HG02885 (cell line): ENCODE results near the gene FRAS1.

ENCODE experiments used
- ATAC-seq: cut with Tn5 transposase; IDR thresholded peaks from one replicate; pipeline ENCODE4 v1.9.1; 2021; ENCODE audit warnings: mild to moderate bottlenecking; ENCODE audit not compliant: unreplicated experiment, poor library complexity

The FRAS1 gene

DNA sequence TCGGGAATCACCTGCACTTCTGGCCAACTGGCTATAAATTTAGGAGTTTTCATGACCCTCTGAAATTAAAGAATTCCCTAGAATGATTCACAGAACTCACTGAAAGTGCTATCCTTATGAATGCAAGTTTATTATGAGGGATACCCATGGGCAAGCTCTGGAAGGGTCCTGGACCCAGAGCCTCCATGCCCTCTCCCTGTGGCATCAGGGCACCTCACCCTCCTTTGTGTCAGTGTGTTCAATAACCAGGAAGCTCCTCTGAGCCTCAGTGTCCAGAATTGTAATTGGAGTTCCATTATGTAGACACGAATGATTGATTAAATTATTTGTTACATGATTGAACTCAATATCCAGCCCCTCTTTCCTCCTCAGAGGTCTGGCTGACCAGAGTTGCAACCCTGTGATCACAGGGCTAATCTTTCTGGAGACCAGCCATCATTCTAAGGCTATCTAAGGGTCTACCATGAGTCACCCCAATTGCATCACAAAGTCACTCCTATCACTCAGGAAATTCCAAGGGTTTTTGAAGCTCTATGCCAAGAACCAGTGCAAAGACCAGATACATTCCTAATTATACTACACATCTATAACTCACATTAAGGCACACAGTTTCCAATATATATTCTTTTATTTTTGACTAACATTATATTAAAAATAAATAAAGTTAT is 503.3 kb downstream of the FRAS1 start:
- no peak for ATAC-seq

- no peak for ATAC-seq
Observed at GRCh38 chr4:78561677-78562076, 504.6 kb downstream of the FRAS1 start.

DNA sequence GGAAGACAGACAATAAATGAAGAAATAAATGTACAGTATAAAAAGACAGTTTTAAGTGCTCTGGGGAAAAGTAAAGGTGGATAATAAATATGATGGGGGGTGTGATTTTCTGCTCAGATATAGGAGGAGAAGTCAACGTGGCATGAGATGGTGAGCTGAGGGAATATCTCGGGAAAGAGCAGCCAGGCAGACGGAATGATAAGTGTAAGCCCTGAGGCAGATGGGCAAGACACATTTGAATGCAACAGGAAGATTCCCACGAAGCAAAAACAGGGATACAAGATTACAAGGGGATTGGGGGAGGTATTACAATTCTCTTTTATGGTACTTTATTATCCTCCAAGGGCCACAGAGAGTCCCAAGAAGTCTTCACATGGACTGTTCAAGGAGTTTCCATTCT is 505.6 kb downstream of the FRAS1 start:
- no peak for ATAC-seq

GRCh38 chr4:78565971-78566372 is 508.8 kb downstream of the FRAS1 start:
- ATAC-seq, result no peak

DNA sequence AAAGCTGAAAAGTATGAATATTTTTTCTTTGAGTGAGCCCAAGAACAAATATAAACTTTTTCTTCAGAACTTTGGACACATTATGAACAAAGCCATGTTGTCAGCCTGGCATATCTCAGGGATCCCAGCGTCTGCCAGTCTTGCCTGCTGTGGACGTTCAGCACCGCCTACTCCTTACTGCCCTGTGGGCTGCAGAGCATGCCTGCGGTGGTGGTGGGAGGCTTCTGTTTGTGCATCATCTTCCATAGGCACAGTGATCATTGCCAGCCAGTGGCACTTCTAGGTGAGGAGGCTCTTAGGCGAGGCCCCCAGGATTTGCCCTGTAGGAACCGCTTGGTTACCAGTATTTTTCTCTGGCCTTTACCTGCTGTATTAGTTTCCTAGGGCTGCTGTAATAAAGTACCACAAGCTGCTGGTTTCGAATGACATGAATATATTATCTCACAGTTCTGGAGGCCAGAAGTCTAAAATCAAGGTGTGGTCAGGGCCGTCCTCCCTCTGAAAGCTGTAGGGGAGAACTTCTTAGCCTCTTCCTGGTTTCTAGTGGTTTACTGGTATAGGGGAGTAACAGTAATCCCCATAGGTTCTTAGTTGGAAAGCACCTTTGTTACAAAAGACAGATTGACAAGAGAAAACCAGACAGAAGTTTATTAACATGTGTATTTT is 509.8 kb downstream of the FRAS1 start:
- peak; percentile 82 for ATAC-seq

- ATAC-seq, result no peak
Observed at GRCh38 chr4:78567500-78568060, 510.5 kb downstream of the FRAS1 start.

GRCh38 chr4:78568640-78569305 is 511.6 kb downstream of the FRAS1 start:
- ATAC-seq, result no peak

DNA sequence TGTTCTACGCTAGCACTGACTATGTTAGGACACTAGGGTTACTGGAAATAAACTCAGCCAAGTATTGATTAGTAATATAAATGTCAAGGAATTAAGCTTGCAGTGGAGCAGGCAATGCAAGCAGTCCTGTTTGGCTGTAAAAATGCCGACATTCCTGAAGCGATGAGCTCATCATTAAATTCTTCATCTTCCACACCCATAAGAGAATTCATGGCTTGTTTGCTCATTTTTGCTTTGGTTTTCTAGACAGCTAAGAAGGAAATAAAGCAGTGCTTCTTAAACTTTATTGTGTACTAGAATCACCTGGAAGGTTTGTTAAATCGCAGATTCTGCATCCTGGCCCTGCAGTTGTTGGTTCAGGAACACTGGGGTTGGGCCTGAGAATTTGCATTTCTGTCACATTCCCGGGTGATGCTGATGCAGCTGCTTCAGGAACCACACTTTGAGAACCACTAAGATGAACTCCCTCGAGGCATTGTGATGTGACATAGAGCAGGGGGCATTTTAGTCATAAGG is 512.2 kb downstream of the FRAS1 start:
- ATAC-seq, result no peak

DNA sequence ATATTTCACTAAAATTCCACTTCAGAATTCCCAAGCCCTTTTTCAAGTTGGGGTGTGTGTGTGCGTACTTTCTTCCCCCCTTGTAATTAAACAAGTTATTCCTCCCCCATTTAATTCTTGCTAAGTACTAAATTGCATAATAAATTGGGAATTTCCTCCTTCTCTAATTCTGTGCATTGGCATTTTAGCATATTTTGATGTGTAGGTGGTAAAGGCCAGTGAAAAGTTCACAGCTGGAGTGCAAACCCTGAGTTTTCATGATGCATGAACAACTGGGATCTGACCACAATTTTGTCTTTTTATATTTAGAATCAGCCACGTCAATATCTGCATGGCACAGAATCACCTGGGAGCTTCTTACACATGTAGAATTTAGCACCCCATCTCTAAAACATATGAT is 513.0 kb downstream of the FRAS1 start:
- ATAC-seq, result no peak

- no peak for ATAC-seq
Observed at GRCh38 chr4:78571804-78572203, 514.7 kb downstream of the FRAS1 start.

DNA sequence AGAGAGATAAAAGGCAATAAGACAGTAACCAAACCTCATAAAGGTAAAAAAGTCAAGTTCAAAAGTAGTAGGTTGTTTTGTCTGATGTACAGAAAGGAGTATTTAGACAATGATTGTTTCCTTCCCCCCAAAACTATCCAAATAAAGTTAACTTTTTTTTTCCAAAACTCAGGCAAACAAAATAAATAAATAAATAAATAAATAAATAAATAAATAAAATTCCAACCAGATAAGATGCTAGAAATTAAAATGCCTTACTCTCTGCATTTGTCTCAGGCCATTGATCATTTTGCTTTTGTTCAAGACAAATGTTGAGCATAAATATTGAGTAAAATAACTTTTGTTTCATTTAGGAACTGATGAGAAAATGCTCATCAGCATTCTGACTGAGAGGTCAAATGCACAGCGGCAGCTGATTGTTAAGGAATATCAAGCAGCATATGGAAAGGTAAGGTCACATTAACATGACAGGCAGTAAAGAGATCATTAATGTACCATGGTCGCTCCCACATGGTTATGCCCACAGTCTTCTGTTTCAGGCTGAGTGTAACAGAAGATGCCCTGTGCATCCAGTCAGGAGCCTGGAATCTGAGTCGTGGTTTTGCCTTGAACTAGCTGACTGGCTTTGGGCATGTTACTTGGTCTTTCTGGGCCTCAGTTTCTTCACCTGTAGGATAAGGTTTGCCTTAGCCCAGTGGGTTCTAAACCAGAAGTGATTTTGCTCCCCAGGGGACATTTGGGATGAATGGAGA is 521.7 kb downstream of the FRAS1 start:
- no peak for ATAC-seq

- no peak for ATAC-seq
Observed at GRCh38 chr4:78581618-78582017, 524.5 kb downstream of the FRAS1 start.

GRCh38 chr4:78584863-78585547 is 527.9 kb downstream of the FRAS1 start:
- ATAC-seq, result no peak

DNA sequence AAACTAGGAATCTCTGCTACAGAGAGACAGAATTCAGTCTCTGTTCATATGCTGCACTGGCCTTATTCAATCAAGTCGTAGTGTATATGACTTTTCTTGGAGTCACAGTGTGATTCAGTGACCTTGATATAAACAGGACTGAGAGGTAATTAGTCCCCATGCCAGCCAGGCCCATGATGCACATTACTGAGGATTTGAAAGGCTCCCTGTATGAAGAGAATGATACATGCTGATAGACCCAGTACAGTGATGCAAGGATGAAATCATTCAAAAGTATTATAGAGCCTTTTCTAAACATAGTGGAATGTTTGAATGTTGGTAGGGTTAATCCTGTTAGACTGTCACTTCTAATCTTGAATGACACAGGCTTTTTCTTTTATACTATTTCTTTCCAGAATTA is 528.5 kb downstream of the FRAS1 start:
- no peak for ATAC-seq

DNA sequence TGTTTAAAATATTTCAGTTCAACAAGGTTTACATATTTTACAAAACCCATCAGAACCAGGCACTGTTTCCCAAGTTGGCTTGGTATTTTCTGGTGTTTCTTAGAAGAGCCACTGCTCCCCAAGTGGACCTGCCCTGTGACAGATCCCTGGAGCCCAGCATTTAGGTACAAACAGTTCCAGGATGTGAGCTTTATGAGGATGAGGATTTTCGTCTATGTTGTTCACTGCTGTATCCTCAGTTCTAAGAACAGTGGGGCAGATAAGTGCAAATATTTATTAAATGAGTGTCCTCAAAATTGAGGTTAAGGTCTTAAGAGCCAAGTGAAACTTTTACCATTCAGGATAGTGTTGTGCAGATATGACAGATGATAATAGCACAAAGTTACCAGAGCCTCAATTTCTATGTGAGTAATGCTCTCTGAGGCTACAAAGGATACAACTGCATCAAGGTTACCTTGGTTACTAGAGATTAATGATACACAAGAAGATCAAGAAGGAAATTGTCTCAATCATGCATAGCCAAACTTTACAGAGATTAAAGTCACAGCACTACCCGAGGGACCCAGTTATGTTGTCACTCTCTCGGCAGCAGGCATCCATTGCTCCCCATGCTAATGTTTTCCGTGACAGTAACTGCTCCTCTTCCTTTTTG is 531.9 kb downstream of the FRAS1 start:
- ATAC-seq, result no peak

GRCh38 chr4:78591404-78591803 is 534.3 kb downstream of the FRAS1 start:
- no peak for ATAC-seq

DNA sequence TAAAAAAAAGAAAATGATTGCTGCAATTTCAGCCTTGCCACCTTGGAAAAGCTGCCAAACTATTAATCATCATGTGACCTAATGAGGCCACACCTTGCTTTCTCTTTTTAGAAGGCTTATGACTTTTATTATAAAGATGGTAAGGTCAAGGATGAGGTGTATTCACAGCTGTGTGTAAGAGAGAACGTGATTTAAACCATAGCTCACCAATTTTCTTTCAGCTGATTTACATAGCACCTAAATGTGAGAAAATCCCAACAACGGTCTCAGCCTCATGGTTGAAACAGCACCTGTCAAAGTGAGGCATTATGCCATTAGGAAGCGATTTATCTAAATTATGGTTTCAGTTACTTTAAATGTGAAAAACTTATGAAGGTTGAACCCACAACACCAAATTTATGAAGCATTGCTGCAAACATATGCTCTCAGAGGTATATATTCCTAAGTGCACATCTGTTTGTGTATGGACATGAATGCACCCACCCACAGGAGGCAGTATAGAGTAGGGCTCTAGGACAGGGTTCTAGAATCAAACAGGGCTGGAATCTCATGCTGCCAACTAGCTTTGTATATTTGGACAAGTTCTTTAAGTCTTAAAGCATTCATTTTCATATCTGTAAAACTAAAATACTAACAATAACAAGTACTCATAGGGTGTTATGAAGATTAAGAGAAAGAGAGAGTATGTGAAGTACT is 535.1 kb downstream of the FRAS1 start:
- peak; percentile 73 for ATAC-seq
